SK-N-SH (cell line): ENCODE measurements around the gene PRSS36. TPM values are rescaled to one million over a fixed set of nuclear protein-coding genes. Genes with fewer than 3 reads are reported as not detected.

Source experiments
- CTCF ChIA-PET: fragments of 300-600, 350-600 bp; formaldehyde crosslinking; extraction: SDS; loops from one replicate; lab custom pipeline; 2021; lab: Yijun Ruan, JAX
- POLR2A ChIA-PET: fragments of 350-600 bp; sonication (Branson Sonifier 250); formaldehyde crosslinking; extraction: SDS; loops from one replicate; lab custom pipeline; 2020; ENCODE audit warnings: antibody characterized with exemption, inconsistent platforms; lab: Yijun Ruan, JAX
- DNase-seq: peaks from one replicate; pipeline ENCODE4 v3.0.0; 2012
- H2AFZ ChIP-seq: fragments of 200-600 bp; sonication (generic); 2 replicates; pipeline ENCODE4 v1.8.1; 2016; ENCODE audit warnings: antibody characterized with exemption, mild to moderate bottlenecking, low read depth
- H3F3A ChIP-seq: fragments of 200-600 bp; sonication (generic); replicated peaks from 2 replicates; pipeline ENCODE3; 2016; ENCODE audit warnings: antibody characterized with exemption, mild to moderate bottlenecking; ENCODE audit not compliant: insufficient read depth
- H3K27ac ChIP-seq, 2 experiments: fragments of 200-500 bp in 1 of 2; fragments of 200-600 bp in 1 of 2; sonication (Bioruptor generic) in 1 of 2; sonication (generic), shearing (Covaris generic) in 1 of 2; 2 replicates each; pipeline versions ENCODE4 v1.5.1 to v1.6.1; 2014 to 2016; ENCODE audit warnings: low read depth in 2 of 2, inconsistent platforms in 1 of 2, low read length in 1 of 2, mild to moderate bottlenecking in 1 of 2, mixed read lengths in 1 of 2
- H3K27me3 ChIP-seq: fragments of 200-600 bp; sonication (generic), shearing (Covaris generic); 2 replicates; pipeline ENCODE4 v1.6.1; 2016; ENCODE audit warnings: mixed run types; ENCODE audit not compliant: insufficient read depth
- H3K36me3 ChIP-seq, 2 experiments: fragments of 200-500 bp in 1 of 2; fragments of 200-600 bp in 1 of 2; sonication (Bioruptor generic) in 1 of 2; sonication (generic) in 1 of 2; replicated peaks in 1 of 2; 2 replicates each; pipeline versions ENCODE3 to v1.5.1; 2014 to 2016; ENCODE audit warnings: low read length in 1 of 2, mild to moderate bottlenecking in 1 of 2; ENCODE audit not compliant: insufficient read depth in 2 of 2, control insufficient read depth in 1 of 2
- H3K4me1 ChIP-seq, 2 experiments: fragments of 200-500 bp in 1 of 2; fragments of 200-600 bp in 1 of 2; sonication (Bioruptor generic) in 1 of 2; sonication (generic), shearing (Covaris generic) in 1 of 2; 2 replicates each; pipeline versions ENCODE4 v1.5.1 to v1.6.1; 2014 to 2016; ENCODE audit warnings: low read depth in 1 of 2, low read length in 1 of 2, mixed run types in 1 of 2; ENCODE audit not compliant: insufficient read depth in 2 of 2, control insufficient read depth in 1 of 2
- H3K4me2 ChIP-seq: fragments of 200-600 bp; sonication (generic), shearing (Covaris generic); 2 replicates; pipeline ENCODE4 v1.6.1; 2017; ENCODE audit warnings: mixed run types
- H3K4me3 ChIP-seq, 2 experiments: fragments of 200-500 bp in 1 of 2; fragments of 200-600 bp in 1 of 2; sonication (Bioruptor generic) in 1 of 2; sonication (generic), shearing (Covaris generic) in 1 of 2; 2 replicates each; pipeline versions ENCODE4 v1.5.1 to v1.8.1; 2014 to 2016; ENCODE audit warnings: low read depth in 2 of 2, inconsistent platforms in 1 of 2, low read length in 1 of 2, mild to moderate bottlenecking in 1 of 2, mixed read lengths in 1 of 2, moderate library complexity in 1 of 2
- H3K79me2 ChIP-seq: fragments of 200-600 bp; sonication (generic); 2 replicates; pipeline ENCODE4 v1.8.1; 2017; ENCODE audit warnings: mild to moderate bottlenecking; ENCODE audit not compliant: insufficient read depth
- H3K9ac ChIP-seq: fragments of 200-600 bp; sonication (generic); 2 replicates; pipeline ENCODE4 v1.6.1; 2017; ENCODE audit warnings: mixed run types
- H3K9me2 ChIP-seq: fragments of 200-600 bp; sonication (generic); 2 replicates; pipeline ENCODE4 v1.6.1; 2017; ENCODE audit warnings: mixed run types
- H3K9me3 ChIP-seq: fragments of 200-600 bp; sonication (generic); 2 replicates; pipeline ENCODE4 v1.6.1; 2017; ENCODE audit warnings: mixed run types, mild to moderate bottlenecking, moderate library complexity
- H4K20me1 ChIP-seq: fragments of 200-600 bp; sonication (generic); 2 replicates; pipeline ENCODE4 v1.6.1; 2017; ENCODE audit warnings: mild to moderate bottlenecking, mixed run types; ENCODE audit not compliant: insufficient read depth
- EP300 ChIP-seq, 2 experiments: IDR thresholded peaks; 2 replicates each; pipeline versions ENCODE4 v1.4.0 to v1.6.1; 2012; ENCODE audit warnings: borderline replicate concordance in 1 of 2, low read depth in 1 of 2, low read length in 1 of 2
- FOSL2 ChIP-seq: IDR thresholded peaks from 2 replicates; pipeline ENCODE4 v1.4.0; 2012; ENCODE audit warnings: low read depth, mild to moderate bottlenecking, moderate library complexity, borderline replicate concordance
- FOXM1 ChIP-seq: IDR thresholded peaks from 2 replicates; pipeline ENCODE4 v1.4.0; 2012; ENCODE audit warnings: low read depth, mild to moderate bottlenecking
- GABPA ChIP-seq: IDR thresholded peaks from 2 replicates; pipeline ENCODE4 v1.4.0; 2012; ENCODE audit warnings: low read depth, mild to moderate bottlenecking
- GATA2 ChIP-seq: sonication (generic); formaldehyde crosslinking; IDR thresholded peaks from 2 replicates; pipeline ENCODE4 v1.5.0; 2020; ENCODE audit warnings: mild to moderate bottlenecking, missing genetic modification reagents
- MAX ChIP-seq: IDR thresholded peaks from 2 replicates; pipeline ENCODE4 v1.4.0; 2012; ENCODE audit warnings: low read depth
- MXI1 ChIP-seq: IDR thresholded peaks from 2 replicates; pipeline ENCODE4 v1.6.1; 2012; ENCODE audit warnings: mild to moderate bottlenecking, low read depth, low read length, improper control_type of control experiment
- NFIC ChIP-seq: IDR thresholded peaks from 2 replicates; pipeline ENCODE4 v1.4.0; 2012; ENCODE audit warnings: borderline replicate concordance
- PBX3 ChIP-seq: IDR thresholded peaks from 2 replicates; pipeline ENCODE4; 2012
- POLR2AphosphoS5 ChIP-seq: IDR thresholded peaks from 2 replicates; pipeline ENCODE4 v1.6.1; 2012; ENCODE audit warnings: low read depth, low read length
- RCOR1 ChIP-seq: fragments of 150-350 bp; IDR thresholded peaks from 2 replicates; pipeline ENCODE4 v1.6.1; 2017; ENCODE audit warnings: antibody characterized with exemption, low read length
- RFX5 ChIP-seq: IDR thresholded peaks from 2 replicates; pipeline ENCODE4 v1.6.1; 2012; ENCODE audit warnings: mild to moderate bottlenecking, improper control_type of control experiment, low read length
- RXRA ChIP-seq: IDR thresholded peaks from 2 replicates; pipeline ENCODE4 v1.4.0; 2012; ENCODE audit warnings: low read depth, mild to moderate bottlenecking, borderline replicate concordance
- SMC3 ChIP-seq: IDR thresholded peaks from 2 replicates; pipeline ENCODE4 v1.6.1; 2012; ENCODE audit warnings: low read depth, low read length, improper control_type of control experiment
- TAF1 ChIP-seq: IDR thresholded peaks from 2 replicates; pipeline ENCODE4 v1.6.1; 2012; ENCODE audit warnings: low read depth, mild to moderate bottlenecking, low read length, moderate library complexity, borderline replicate concordance
- USF1 ChIP-seq: IDR thresholded peaks from 2 replicates; pipeline ENCODE4 v1.4.0; 2012; ENCODE audit warnings: low read depth, borderline replicate concordance
- USF2 ChIP-seq: fragments of 150-350 bp; IDR thresholded peaks from 2 replicates; pipeline ENCODE4 v1.6.1; 2017; ENCODE audit warnings: antibody characterized with exemption, low read length, low read depth, borderline replicate concordance
- ZBTB33 ChIP-seq: IDR thresholded peaks from 2 replicates; pipeline ENCODE4 v1.4.0; 2012; ENCODE audit warnings: low read depth, borderline replicate concordance
- WGBS: methylation state at CpG from one replicate; pipeline ENCODE4 v1.1.6; 2017; ENCODE audit warnings: low lambda C conversion rate; 5-methylcytosine and 5-hydroxymethylcytosine counted together
- polyA plus RNA-seq, 3 experiments: library from polyadenylated mRNA; depleted of rRNA; stranded (reverse); fragments of >200 nt; gene quantifications; 2 replicates each; pipeline ENCODE4 v1.2.3, GENCODE V29; 2012

Gene PRSS36
- polyA plus RNA-seq, 1 of the 3 experiments (the other 2 are of a cell fraction), result 0.49 TPM

- Histone ChIP-seq H3K4me3 (no peak overlapping the region), H3K4me1 (no peaks in the 10 kb centered on the region; a peak in 1 of 4 replicates), H3K4me2 (no peak overlapping the region), H2AFZ (0 out of 2 replicates have a peak overlapping the region, but pooled peaks have one; percentile 29), H3K79me2 (no peaks in the 10 kb centered on the region), H3K36me3 (no peaks in the 10 kb centered on the region), H3K9ac (no peak overlapping the region), H3F3A (no peaks in the 10 kb centered on the region), H3K27ac (no peak overlapping the region), H4K20me1 (no peaks in the 10 kb centered on the region), H3K9me3 (no peaks in the 10 kb centered on the region), H3K27me3 (no peaks in the 10 kb centered on the region), H3K9me2 (no peaks in the 10 kb centered on the region)
- POLR2A ChIA-PET, result interaction anchor here (0.9 to 1.5 kb wide), 3 partner anchors 17 to 42 kb away, joined by 3 to 5 read pairs (median 3); partner anchors contain the start of genes KAT8 and ZNF668
- DNase-seq, result no peak
- TF ChIP-seq SMC3, result no peak
- peak; percentile 25; the same call in 1 of the 2 replicates for TF ChIP-seq NFIC
- TF ChIP-seq FOSL2, result no peak
- WGBS, result 42% methylated on average over 4 of the region's 4 CpGs
- CTCF ChIA-PET, result interaction anchor here (0.9 to 2.1 kb wide), 4 partner anchors 20 to 343 kb away, joined by 3 to 7 read pairs (median 4); partner anchors contain the start of genes HSD3B7 and ZNF843
Observed at GRCh38 chr16:31099860-31100638, 49.8 kb downstream of the PRSS36 start.

- Histone ChIP-seq H3K9me3 (no peaks in the 10 kb centered on the region), H4K20me1 (peaks cover 7% of the 10 kb centered on the region; the same call in 1 of the 2 replicates), H3K79me2 (peaks cover 48% of the 10 kb centered on the region), H3K4me1 (peaks cover 4 to 16% of the 10 kb centered on the region in 2 experiments; a peak in 2 of 4 replicates), H3K9ac (peak within 1 kb of the TSS; percentile 92), H3K9me2 (no peaks in the 10 kb centered on the region), H3K4me3 (peak within 1 kb of the TSS; percentile 68 to 100), H2AFZ (peak within 1 kb of the TSS; percentile 80; the same call in 1 of the 2 replicates), H3K27me3 (no peaks in the 10 kb centered on the region), H3K4me2 (peak within 1 kb of the TSS; percentile 100), H3K36me3 (no peaks in the 10 kb centered on the region), H3K27ac (peak within 1 kb of the TSS; percentile 73 to 78), H3F3A (no peaks in the 10 kb centered on the region)
- WGBS, result 1% methylated on average over 19 of the region's 69 CpGs
- peak; percentile 93 for DNase-seq
- POLR2A ChIA-PET, result interaction anchor here (0.5 to 1.8 kb wide), 7 partner anchors 8 to 348 kb away, joined by 3 to 10 read pairs (median 5); partner anchors contain the start of genes FUS, KAT8 and ZNF843
- CTCF ChIA-PET, result interaction anchor here (2.6 kb wide), 1 partner anchor 48 kb away, joined by 13 read pairs; no protein-coding TSS in a partner anchor
- TF ChIP-seq MXI1, result peak; percentile 75; the same call in 1 of the 2 replicates
- TF ChIP-seq PBX3, result peak; percentile 81
- TF ChIP-seq POLR2AphosphoS5, result 0 out of 2 replicates have a peak, but pooled peaks have one; percentile 52
- peak in 1 of 2 experiments; percentile 29; a peak in 1 of 4 replicates for TF ChIP-seq EP300 (IDR thresholded peaks at IDR 0.05; ENCODE audit: borderline replicate concordance in 1 of 2, low read depth in 1 of 2, low read length in 1 of 2)
- 0 out of 2 replicates have a peak, but pooled peaks have one; percentile 54 for TF ChIP-seq ZBTB33
- peak; percentile 54; the same call in 1 of the 2 replicates for TF ChIP-seq RFX5
- 0 out of 2 replicates have a peak, but pooled peaks have one; percentile 17 for TF ChIP-seq FOXM1
- no peak for TF ChIP-seq USF2
- TF ChIP-seq GATA2 (CRISPR knock-in tag), result no peak
- TF ChIP-seq TAF1, result peak; percentile 52
- no peak for TF ChIP-seq RCOR1
- TF ChIP-seq USF1, result no peak
- peak; percentile 78 for TF ChIP-seq MAX
- no peak for TF ChIP-seq SMC3
- peak; percentile 60 for TF ChIP-seq GABPA
- no peak for TF ChIP-seq RXRA
Observed at GRCh38 chr16:31094424-31095120, 55.3 kb downstream of the PRSS36 start, which contains the start of gene VKORC1. Gene VKORC1 (minus strand): TSS chr16:31094797. CDS start chr16:31094729, 68 bp downstream.
